ENCODE results near the gene SOWAHD.
"Not testable (repeated sequence)": the region's sequence is repeated elsewhere in the genome, so short reads cannot be mapped to it uniquely, and the experiment has no call there.

Gene SOWAHD, protein sequence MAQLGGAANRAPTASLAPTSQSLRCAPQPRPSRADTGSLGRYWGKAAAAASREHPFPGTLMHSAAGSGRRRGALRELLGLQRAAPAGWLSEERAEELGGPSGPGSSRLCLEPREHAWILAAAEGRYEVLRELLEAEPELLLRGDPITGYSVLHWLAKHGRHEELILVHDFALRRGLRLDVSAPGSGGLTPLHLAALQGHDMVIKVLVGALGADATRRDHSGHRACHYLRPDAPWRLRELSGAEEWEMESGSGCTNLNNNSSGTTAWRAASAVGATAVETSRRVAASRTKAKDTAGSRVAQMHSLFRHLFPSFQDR

GRCh38 chrX:119757979-119758730, at the start of gene SOWAHD:
TSS of gene SOWAHD (plus strand) at chrX:119758588. CDS start at chrX:119758668, 80 bp downstream.
- DNase-seq = no peak

GRCh38 chrX:119708936-119709335, 49.5 kb upstream of the SOWAHD start:
- no peak for DNase-seq

- no peak for DNase-seq
Observed at GRCh38 chrX:119709630-119710029, 48.8 kb upstream of the SOWAHD start.

DNA sequence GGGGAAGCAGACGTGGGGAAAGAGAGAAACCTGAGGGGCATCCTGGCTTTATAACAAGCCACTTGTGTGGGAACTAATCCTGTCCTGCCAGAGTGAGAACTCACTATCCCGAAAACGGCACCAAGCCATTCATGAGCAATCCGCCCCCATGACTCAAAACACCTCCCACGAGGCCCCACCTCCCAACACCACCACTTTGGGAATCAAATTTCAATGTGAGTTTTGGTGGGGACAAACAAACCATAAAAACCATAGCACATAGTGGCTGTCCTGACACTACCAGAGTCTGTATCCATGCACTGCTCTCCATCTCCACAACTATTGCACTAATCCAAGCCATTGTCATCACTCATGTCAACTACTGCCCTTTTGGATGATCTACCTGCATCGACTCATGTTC, 36.9 kb upstream of the SOWAHD start:
- no peak for DNase-seq

GRCh38 chrX:119721926-119722325, 36.5 kb upstream of the SOWAHD start:
- no peak for DNase-seq

DNA sequence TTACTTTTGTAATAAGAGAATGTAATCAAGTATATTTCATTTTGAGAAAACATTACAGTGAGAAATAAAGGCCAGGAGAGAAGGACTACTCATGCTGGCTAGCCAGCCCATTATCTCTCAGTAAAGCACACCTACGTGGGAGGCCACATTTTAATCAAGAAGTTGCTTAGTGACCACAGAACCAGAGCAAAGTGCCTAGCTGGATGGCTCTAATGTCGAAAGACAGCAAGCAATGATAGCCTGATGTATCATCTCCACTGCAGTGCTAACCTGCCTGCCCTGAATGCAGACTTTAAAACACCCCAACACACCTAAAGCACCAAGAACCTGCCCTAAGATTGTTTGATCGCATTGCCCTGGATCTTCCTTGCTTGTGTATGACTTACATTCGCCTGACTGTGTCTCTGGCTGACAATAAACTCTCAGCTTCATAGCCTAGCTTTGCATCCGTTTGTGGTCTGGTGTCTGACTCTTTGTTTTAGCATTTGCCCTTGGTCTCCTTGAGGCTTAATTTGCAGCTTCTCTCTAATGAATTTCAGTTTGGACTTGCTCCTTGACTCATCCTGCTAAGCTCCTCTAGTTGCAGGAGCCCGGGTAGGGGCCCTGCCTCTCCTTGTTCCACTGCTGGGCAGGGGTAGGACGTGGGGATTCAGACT, 31.4 kb upstream of the SOWAHD start:
- DNase-seq = peak; percentile 65

GRCh38 chrX:119728487-119728886, 29.9 kb upstream of the SOWAHD start:
- DNase-seq = no peak

- peak; percentile 71 for DNase-seq
Observed at GRCh38 chrX:119729408-119730201, 28.8 kb upstream of the SOWAHD start.

DNA sequence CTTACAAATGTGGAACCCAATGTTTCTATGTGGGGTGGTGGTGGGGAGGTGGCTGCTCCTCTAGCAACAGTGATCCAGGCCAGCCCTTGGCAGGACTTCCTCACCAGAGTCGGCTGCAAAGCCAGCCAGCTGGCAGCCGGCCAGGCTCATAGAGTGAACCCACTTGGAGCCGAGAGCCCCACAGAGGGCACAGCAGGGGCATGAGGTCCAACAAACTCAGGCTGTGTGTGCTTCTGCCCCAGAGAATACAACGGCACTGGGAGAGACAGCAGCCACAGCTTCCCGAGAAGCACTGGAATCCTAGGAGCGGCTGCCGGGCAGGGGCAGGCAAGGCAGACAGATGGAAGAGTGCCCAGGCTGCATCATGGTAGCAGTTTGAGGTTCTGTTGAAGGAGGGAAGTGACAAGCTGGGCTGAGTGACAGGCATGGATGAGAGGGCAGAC, 23.5 kb upstream of the SOWAHD start:
- no peak for DNase-seq

GRCh38 chrX:119735467-119735866, 22.9 kb upstream of the SOWAHD start:
- DNase-seq = no peak

DNA sequence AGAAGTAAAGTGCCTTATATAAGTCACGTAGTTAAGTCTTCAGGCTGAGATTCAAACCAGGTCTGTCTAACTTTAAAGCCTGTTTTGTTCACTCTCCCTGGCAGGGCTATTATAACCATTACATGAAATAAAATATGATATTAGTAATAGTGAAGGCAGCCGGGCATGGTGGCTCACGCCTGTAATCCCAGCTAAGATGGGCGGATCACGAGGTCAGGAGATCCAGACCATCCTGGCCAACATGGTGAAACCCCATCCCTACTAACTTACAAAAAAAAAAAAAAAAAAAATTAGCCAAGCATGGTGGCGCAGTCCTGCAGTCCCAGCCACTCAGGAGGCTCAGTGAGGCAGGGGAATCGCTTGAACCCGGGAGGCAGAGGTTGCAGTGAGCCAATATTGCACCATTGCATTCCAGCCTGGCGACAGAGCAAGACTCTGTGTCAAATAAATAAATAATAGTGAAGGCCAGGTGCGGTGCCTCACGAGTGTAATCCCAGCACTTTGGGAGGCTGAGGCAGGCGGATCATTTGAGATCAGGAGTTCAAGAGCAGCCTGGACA, 22.1 kb upstream of the SOWAHD start:
- DNase-seq = no peak

GRCh38 chrX:119738742-119739141, 19.6 kb upstream of the SOWAHD start:
- no peak for DNase-seq

- peak; percentile 58 for DNase-seq
Observed at GRCh38 chrX:119745283-119745848, 13.0 kb upstream of the SOWAHD start.

- DNase-seq = not testable (repeated sequence)
Observed at GRCh38 chrX:119750131-119750530, 8.3 kb upstream of the SOWAHD start.

GRCh38 chrX:119750751-119751150, 7.6 kb upstream of the SOWAHD start:
- DNase-seq = not testable (repeated sequence)

- DNase-seq = no peak
Observed at GRCh38 chrX:119753001-119753400, 5.4 kb upstream of the SOWAHD start.

DNA sequence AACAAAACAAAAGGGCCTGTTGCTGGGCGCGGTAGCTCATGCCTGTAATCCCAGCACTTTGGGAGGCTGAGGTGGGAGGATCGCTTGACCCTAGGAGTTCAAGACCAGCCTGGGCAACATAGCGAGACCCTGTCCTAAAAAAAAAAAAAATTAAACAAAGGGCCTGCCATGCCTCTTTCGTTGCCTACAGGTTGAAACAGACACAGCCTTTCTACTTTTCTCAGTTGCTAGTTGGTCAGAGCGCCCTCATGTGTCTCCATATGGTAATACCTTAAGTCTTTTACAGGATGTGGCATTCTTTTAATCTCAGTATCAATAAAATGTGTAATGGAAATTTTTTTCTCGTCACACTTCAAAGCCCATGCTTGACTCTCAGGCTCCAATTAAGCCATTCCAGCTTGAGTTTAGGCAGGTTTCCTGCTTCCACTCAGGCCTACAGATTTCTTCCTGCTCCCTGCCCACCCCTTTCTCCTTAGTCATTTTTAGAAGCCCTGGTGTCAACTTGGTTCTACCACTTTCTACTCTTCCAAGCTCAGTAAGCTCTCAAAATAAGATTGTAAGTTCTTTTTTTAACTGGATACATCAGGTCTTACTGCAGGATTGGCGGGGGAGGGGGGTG, 4.6 kb upstream of the SOWAHD start:
- DNase-seq = peak; percentile 76

DNA sequence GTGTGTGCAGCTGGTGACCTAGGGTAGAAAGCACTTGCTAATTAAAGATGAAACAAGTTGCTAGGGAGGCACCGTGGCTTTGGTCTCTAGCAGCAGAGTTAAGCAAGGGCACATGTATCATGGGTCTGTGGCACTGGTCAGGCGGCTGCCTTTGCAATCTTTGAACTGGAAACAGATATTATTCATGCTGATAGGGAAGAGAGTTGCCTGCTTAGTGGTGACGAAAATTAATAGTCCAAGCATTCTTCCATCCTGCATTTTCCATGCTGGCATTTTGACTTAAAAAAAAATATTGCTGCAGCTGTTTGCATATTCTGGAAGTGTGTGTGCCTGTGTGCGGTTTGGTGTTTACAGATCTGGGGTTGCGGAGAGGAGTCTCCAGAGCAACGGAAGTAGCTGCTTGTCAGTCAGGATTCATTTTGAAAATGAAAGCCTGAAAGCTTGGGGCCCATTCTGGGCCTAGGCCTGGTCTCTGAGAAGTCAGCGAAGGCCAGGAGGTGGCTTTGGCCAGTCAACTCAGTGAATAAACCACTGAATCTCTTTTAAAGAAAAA, 2.3 kb upstream of the SOWAHD start:
- peak; percentile 15 for DNase-seq

DNA sequence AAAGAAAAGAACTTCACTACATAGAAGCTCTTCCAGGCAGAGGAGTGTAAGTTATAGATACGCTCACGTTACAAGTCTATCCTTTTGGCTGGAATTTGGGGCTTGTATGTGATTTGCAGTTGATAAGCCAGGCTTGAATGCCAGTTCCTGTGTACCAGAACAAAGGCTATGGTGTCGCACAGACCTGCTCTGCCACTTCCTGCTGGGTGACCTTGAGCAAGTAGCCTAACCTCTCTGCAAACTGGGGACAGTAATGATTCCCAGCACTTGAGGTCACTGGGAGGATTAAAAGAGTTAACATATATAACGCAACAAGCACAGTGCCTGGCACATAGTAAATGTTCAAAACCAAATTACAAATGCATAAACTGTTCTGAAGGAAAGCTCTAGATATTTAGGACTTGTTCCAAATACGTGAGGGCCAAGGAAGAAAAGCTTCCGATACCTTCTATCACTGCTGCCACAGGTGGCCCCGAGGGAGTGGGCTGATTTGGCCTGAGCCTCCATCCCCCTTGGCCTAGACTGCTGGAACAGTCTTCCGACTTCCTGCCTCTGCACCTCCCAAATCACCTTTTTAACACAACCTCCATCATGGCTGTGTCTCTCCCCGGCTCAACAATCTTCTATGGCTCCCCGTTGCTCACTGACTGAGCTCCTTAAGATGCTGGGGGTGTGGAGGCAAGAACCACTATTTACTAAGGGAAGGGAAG, 1.3 kb upstream of the SOWAHD start:
- DNase-seq = no peak

- no peak for DNase-seq
Observed at GRCh38 chrX:119757646-119757978, 776 bp upstream of the SOWAHD start.

DNA sequence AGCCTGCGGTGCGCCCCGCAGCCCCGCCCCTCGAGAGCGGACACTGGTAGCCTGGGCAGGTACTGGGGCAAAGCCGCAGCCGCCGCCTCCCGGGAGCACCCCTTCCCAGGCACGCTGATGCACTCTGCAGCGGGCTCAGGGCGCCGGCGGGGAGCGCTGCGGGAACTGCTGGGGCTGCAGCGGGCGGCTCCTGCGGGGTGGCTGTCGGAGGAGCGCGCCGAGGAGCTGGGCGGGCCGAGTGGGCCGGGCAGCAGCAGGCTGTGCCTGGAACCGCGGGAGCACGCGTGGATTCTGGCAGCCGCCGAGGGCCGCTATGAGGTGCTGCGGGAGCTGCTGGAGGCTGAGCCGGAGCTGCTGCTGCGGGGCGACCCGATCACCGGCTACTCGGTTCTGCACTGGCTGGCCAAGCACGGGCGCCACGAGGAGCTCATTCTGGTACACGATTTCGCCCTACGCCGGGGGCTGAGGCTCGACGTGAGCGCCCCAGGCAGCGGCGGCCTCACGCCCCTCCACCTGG, 401 bp downstream of the SOWAHD start:
- DNase-seq = no peak

Data from OCI-M1 (cell line).